Measurements from ENCODE around the gene FERMT2.

DNA sequence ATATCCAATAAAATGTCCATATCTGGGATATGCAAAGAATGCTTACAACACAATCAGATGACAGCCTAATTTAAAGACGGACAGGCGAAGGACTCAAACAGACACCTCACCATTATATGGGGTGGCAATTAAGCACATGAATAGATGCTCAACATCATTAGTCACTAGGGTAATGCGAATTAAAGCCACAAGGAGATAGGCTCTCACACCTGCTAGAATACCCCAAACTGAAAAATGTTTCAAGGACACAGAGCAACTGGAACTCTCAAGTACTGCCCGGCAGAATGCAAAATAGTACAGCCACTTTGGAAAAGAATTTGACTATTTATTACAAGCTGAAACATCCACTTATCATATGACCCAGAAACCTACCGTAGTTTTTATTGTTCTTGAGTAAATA, 42.9 kb downstream of the FERMT2 start:
- no peak for TF ChIP-seq POLR2A (IDR thresholded peaks at IDR 0.05)
- TF ChIP-seq, protein P1, sequence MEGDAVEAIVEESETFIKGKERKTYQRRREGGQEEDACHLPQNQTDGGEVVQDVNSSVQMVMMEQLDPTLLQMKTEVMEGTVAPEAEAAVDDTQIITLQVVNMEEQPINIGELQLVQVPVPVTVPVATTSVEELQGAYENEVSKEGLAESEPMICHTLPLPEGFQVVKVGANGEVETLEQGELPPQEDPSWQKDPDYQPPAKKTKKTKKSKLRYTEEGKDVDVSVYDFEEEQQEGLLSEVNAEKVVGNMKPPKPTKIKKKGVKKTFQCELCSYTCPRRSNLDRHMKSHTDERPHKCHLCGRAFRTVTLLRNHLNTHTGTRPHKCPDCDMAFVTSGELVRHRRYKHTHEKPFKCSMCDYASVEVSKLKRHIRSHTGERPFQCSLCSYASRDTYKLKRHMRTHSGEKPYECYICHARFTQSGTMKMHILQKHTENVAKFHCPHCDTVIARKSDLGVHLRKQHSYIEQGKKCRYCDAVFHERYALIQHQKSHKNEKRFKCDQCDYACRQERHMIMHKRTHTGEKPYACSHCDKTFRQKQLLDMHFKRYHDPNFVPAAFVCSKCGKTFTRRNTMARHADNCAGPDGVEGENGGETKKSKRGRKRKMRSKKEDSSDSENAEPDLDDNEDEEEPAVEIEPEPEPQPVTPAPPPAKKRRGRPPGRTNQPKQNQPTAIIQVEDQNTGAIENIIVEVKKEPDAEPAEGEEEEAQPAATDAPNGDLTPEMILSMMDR (IDR thresholded peaks at IDR 0.05), result no peak
